Smooth muscle cell (in vitro differentiated cells): ENCODE results near the gene TENM4. TPM values are rescaled to one million over a fixed set of nuclear protein-coding genes. Genes with fewer than 3 reads are reported as not detected.

Experiments used
- DNase-seq: peaks from one replicate; lab custom pipeline; 2025; ENCODE audit not compliant: unreplicated experiment; lab: John Stamatoyannopoulos, UW
- H2AFZ ChIP-seq: fragments of 200-600 bp; sonication (generic); 2 replicates; pipeline ENCODE4 v1.6.0; 2016; ENCODE audit warnings: antibody characterized with exemption, low read depth, mild to moderate bottlenecking
- H3F3A ChIP-seq: fragments of 200-600 bp; sonication (generic); 2 replicates; pipeline ENCODE4 v1.6.0; 2017; ENCODE audit warnings: antibody characterized with exemption, low read depth
- H3K27ac ChIP-seq: fragments of 200-600 bp; sonication (generic); 2 replicates; pipeline ENCODE4 v1.5.1; 2016; ENCODE audit warnings: low read depth, mild to moderate bottlenecking
- H3K27me3 ChIP-seq: fragments of 200-600 bp; sonication (generic); 2 replicates; pipeline ENCODE4 v1.6.1; 2016; ENCODE audit warnings: low read depth, mild to moderate bottlenecking
- H3K36me3 ChIP-seq: fragments of 200-600 bp; sonication (generic); 2 replicates; pipeline ENCODE4 v1.5.1; 2016; ENCODE audit warnings: low read depth
- H3K4me1 ChIP-seq: fragments of 200-600 bp; sonication (generic); 2 replicates; pipeline ENCODE4 v1.5.1; 2016; ENCODE audit warnings: low read depth
- H3K4me2 ChIP-seq: fragments of 200-600 bp; sonication (generic); 2 replicates; pipeline ENCODE4 v1.6.0; 2016; ENCODE audit warnings: mild to moderate bottlenecking
- H3K4me3 ChIP-seq: fragments of 200-600 bp; sonication (generic); 2 replicates; pipeline ENCODE4 v1.5.1; 2016; ENCODE audit warnings: mild to moderate bottlenecking
- H3K79me2 ChIP-seq: fragments of 200-600 bp; sonication (generic); 2 replicates; pipeline ENCODE4 v1.6.0; 2016; ENCODE audit warnings: low read depth, mild to moderate bottlenecking
- H3K9ac ChIP-seq: fragments of 200-600 bp; sonication (generic); 2 replicates; pipeline ENCODE4 v1.6.0; 2016; ENCODE audit warnings: low read depth
- H3K9me3 ChIP-seq: fragments of 200-600 bp; sonication (generic); replicated peaks from 2 replicates; pipeline ENCODE4 v1.5.1; 2016; ENCODE audit warnings: low read depth
- H4K20me1 ChIP-seq: fragments of 200-600 bp; sonication (generic); 2 replicates; pipeline ENCODE4 v1.6.0; 2016; ENCODE audit warnings: low read depth
- WGBS: methylation state at CpG from one replicate; pipeline ENCODE4 v1.1.7; 2016; ENCODE audit warnings: low lambda C conversion rate; 5-methylcytosine and 5-hydroxymethylcytosine counted together
- polyA plus RNA-seq: library from polyadenylated mRNA; unstranded; fragments of >200 nt; fragmentation: Nextera tagmentation; extraction: Ambion mirVana; gene quantifications from 2 replicates; pipeline ENCODE4 v1.2.1, GENCODE V29; 2016
- total RNA-seq: library from RNA; depleted of rRNA; stranded (reverse); fragments of >200 nt; gene quantifications from 2 replicates; pipeline ENCODE4 v1.2.3, GENCODE V29; 2014
- TF ChIP-seq, protein P1 (sequence below): fragments of 200-600 bp; sonication (generic); IDR thresholded peaks from 2 replicates; pipeline ENCODE4 v1.5.1; 2017; ENCODE audit warnings: borderline replicate concordance, mild to moderate bottlenecking, antibody characterized with exemption; ENCODE audit not compliant: insufficient read depth, poor library complexity, severe bottlenecking

TENM4 gene
- total and polyA plus RNA-seq, 2 experiments from 2014 or later = 31.6 to 38.2 TPM

DNA sequence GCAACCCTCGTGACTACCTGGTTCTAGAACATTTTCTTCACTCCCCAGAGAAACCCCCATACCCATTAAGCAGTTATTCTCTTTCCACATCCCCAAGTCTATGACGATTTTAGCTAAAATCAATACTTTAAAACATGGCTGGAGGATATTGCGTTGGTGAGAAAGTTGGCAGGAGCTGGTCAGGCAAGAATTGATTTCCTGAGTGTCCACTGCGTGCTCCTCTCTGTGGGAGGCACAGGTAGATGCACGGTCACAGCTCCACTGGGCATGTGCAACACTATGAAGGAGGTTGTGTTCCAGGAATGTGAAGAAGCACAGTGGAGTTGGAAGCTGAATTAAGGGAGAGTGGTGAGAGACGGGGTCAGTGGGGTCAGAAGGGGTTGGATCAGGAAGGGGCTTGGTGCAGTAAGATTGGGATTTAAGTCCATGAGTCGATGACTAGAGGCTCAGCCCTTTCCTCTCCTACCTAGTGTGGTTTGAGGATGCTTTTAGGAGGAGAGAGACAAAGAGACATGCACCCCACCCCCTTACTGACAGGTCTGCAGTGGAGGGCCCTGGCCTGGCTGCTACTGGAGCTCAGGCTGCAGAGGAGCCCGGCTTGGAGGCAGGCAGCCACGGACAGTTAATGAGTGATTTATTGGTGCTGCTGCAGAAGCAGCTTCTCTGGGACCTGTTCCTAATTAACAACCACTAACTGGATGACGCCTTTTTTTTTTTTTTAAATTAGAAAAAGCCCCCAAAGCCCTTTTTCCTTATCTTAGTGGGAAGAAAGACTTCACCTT lies 395.6 kb downstream of the TENM4 start:
- no peak overlapping the region for H3K4me3 ChIP-seq
- H3K27ac ChIP-seq = no peak overlapping the region
- 68% methylated on average over 10 of the region's 10 CpGs for WGBS
- no peaks in the 10 kb centered on the region for H3K27me3 ChIP-seq
- H2AFZ ChIP-seq = no peak overlapping the region
- H3K36me3 ChIP-seq = no peaks in the 10 kb centered on the region
- no peaks in the 10 kb centered on the region for H3K79me2 ChIP-seq
- H3K9me3 ChIP-seq = no peaks in the 10 kb centered on the region
- H3K9ac ChIP-seq = no peak overlapping the region
- H3K4me2 ChIP-seq = no peak overlapping the region
- H4K20me1 ChIP-seq = no peaks in the 10 kb centered on the region
- TF ChIP-seq, protein P1, sequence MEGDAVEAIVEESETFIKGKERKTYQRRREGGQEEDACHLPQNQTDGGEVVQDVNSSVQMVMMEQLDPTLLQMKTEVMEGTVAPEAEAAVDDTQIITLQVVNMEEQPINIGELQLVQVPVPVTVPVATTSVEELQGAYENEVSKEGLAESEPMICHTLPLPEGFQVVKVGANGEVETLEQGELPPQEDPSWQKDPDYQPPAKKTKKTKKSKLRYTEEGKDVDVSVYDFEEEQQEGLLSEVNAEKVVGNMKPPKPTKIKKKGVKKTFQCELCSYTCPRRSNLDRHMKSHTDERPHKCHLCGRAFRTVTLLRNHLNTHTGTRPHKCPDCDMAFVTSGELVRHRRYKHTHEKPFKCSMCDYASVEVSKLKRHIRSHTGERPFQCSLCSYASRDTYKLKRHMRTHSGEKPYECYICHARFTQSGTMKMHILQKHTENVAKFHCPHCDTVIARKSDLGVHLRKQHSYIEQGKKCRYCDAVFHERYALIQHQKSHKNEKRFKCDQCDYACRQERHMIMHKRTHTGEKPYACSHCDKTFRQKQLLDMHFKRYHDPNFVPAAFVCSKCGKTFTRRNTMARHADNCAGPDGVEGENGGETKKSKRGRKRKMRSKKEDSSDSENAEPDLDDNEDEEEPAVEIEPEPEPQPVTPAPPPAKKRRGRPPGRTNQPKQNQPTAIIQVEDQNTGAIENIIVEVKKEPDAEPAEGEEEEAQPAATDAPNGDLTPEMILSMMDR = no peak
- H3K4me1 ChIP-seq = peaks cover 16% of the 10 kb centered on the region
- DNase-seq = no peak
- H3F3A ChIP-seq = peaks cover 9% of the 10 kb centered on the region

DNA sequence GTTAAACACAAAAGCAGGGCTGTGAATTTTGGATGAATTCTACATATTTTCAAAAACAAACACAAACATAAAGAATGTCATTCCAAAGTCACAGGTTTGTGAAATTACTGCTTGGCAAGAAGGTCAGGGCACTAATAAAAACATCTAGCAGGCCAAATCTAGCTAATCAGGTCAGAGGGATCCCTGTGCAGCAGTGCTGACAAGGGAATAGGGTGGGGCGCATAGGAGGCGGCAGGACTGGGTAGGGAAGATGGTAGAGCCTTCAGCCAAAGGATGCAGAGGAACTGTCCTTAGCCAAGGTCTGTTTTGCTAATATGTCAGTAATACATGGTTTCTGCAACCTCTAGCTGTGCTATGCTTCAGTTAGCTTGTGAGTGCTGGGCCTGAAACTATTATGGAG lies 396.6 kb downstream of the TENM4 start:
- H3K36me3 ChIP-seq = no peaks in the 10 kb centered on the region
- no peaks in the 10 kb centered on the region for H4K20me1 ChIP-seq
- no peaks in the 10 kb centered on the region for H3K79me2 ChIP-seq
- no peak overlapping the region for H2AFZ ChIP-seq
- H3K4me2 ChIP-seq = no peak overlapping the region
- no peaks in the 10 kb centered on the region for H3K27me3 ChIP-seq
- peaks cover 12% of the 10 kb centered on the region for H3F3A ChIP-seq
- TF ChIP-seq, protein P1 = no peak
- peaks cover 16% of the 10 kb centered on the region for H3K4me1 ChIP-seq
- no peak for DNase-seq
- H3K27ac ChIP-seq = no peak overlapping the region
- no peak overlapping the region for H3K9ac ChIP-seq
- H3K4me3 ChIP-seq = no peak overlapping the region
- WGBS = 94% methylated on average over 2 of the region's 2 CpGs
- H3K9me3 ChIP-seq = no peaks in the 10 kb centered on the region

DNA sequence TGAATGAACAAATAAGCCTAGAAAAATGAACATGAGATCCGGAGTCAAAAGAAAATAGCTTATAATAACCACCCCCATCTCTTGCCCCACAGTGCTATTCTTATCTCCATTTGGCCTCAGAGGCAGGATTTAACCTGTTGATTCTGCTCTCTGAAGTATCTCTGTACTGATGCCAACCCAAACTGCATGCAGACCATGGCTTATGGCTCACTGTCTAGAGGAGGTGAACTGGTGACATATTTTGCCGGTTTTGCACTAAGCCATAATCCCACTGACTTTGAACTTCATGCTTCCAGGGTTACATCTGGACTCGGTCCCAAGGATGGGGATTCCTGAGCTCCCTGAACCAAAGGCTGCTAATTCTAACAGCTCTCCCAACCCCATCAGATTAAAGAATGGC lies 397.1 kb downstream of the TENM4 start:
- 28% methylated on average over 3 of the region's 3 CpGs for WGBS
- no peak overlapping the region for H2AFZ ChIP-seq
- TF ChIP-seq, protein P1 = no peak

DNA sequence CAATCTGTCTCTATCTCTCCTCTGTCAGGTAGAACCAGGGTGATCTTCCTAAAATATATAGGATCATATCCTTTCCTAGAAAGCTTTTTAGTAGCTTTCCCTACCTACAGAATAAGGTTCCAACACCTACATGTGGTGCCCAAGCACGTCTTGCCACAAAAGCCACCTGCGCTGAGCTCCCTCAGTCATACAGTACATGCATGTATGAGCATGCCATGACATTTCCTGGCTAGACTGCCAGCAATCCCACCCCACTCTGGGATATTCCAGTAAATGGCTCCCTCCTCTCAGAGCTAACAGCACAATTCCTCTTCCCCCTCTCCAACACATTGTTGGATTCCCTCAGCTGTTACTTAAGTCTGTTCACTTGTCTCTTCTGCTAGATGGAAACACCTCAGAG lies 398.0 kb downstream of the TENM4 start:
- H2AFZ ChIP-seq = no peak overlapping the region
- H3K36me3 ChIP-seq = no peaks in the 10 kb centered on the region
- H4K20me1 ChIP-seq = no peaks in the 10 kb centered on the region
- H3K4me2 ChIP-seq = no peak overlapping the region
- H3K4me1 ChIP-seq = peaks cover 16% of the 10 kb centered on the region
- no peak for DNase-seq
- TF ChIP-seq, protein P1 = no peak
- WGBS = 100% methylated on average over 2 of the region's 2 CpGs
- no peak overlapping the region for H3K4me3 ChIP-seq
- no peak overlapping the region for H3K9ac ChIP-seq
- no peaks in the 10 kb centered on the region for H3K9me3 ChIP-seq
- no peaks in the 10 kb centered on the region for H3K27me3 ChIP-seq
- peaks cover 12% of the 10 kb centered on the region for H3F3A ChIP-seq
- H3K27ac ChIP-seq = no peak overlapping the region
- H3K79me2 ChIP-seq = no peaks in the 10 kb centered on the region

More for the DNA sequence above, 397.1 kb downstream of the TENM4 start:
- Histone ChIP-seq H3F3A (peaks cover 12% of the 10 kb centered on the region), H3K36me3 (no peaks in the 10 kb centered on the region), H4K20me1 (no peaks in the 10 kb centered on the region), H3K9ac (no peak overlapping the region), H3K9me3 (no peaks in the 10 kb centered on the region), H3K27me3 (no peaks in the 10 kb centered on the region), H3K79me2 (no peaks in the 10 kb centered on the region), H3K4me3 (no peak overlapping the region), H3K4me2 (no peak overlapping the region), H3K4me1 (peaks cover 16% of the 10 kb centered on the region), H3K27ac (peak overlapping the region; percentile 1)
- no peak for DNase-seq
